Liver (tissue), 3 donors: Measurements from ENCODE around the gene UNC80.

ENCODE experiments used
- FOXA1 ChIP-seq: IDR thresholded peaks from 2 replicates; pipeline ENCODE4 v1.6.1; 2016; ENCODE audit warnings: antibody characterized with exemption
- GABPA ChIP-seq, 2 donors: IDR thresholded peaks in 1 of 2; conservative IDR thresholded peaks in 1 of 2; 2 replicates each; pipeline ENCODE4 v1.6.1; 2016; ENCODE audit warnings: antibody characterized with exemption in 2 of 2, mild to moderate bottlenecking in 1 of 2, moderate library complexity in 1 of 2
- HNF4A ChIP-seq, 2 donors: conservative IDR thresholded peaks; 2 replicates each; pipeline ENCODE4 v1.6.1; 2016; ENCODE audit warnings: antibody characterized with exemption in 2 of 2, mild to moderate bottlenecking in 2 of 2
- RAD21 ChIP-seq, 2 donors: IDR thresholded peaks; 2 replicates each; pipeline ENCODE4 v1.6.1; 2016; ENCODE audit warnings: antibody characterized with exemption in 2 of 2, mild to moderate bottlenecking in 2 of 2
- TAF1 ChIP-seq: conservative IDR thresholded peaks from 2 replicates; pipeline ENCODE4 v1.6.1; 2016; ENCODE audit warnings: antibody characterized with exemption, mild to moderate bottlenecking
- YY1 ChIP-seq: IDR thresholded peaks from 2 replicates; pipeline ENCODE4 v1.6.1; 2016; ENCODE audit warnings: antibody characterized with exemption, mild to moderate bottlenecking
- TF ChIP-seq, protein P1 (sequence below): IDR thresholded peaks from 2 replicates; pipeline ENCODE4 v1.6.1; 2016; ENCODE audit warnings: antibody characterized with exemption
- TF ChIP-seq, protein P2 (sequence below): fragments of 150-350 bp; IDR thresholded peaks from 2 replicates; pipeline ENCODE4 v1.5.1; 2017; ENCODE audit warnings: improper control_type of control experiment, low read depth, low read length; ENCODE audit not compliant: missing input control
- TF ChIP-seq, protein P3 (sequence below): IDR thresholded peaks from 2 replicates; pipeline ENCODE4 v1.6.1; 2016; ENCODE audit warnings: antibody characterized with exemption
- TF ChIP-seq, protein P4 (sequence below): IDR thresholded peaks from 2 replicates; pipeline ENCODE4 v1.6.1; 2016; ENCODE audit warnings: antibody characterized with exemption
- donor health status: healthy.
- donor health status: healthy.

DNA sequence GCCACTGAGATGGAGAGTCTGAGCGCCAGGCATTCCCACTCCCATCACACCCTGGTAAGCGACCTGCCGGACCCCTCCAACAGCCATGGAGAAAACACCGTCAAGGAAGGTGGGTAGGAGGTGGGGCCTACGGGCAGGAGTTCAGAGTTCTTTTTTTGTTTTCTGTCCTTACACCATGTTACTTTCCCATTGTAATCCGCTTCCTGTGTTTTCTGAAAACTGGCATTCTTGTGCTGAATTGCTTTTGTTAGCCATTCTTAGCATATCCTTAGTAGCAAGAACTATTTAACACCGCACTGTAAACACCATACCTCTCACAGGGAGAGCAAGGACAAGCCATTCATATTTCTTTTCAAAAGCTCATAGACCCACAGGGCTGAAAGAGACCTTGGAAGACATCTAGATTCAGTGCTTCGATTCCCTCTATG lies 46.2 kb downstream of the UNC80 start:
- TF ChIP-seq, protein P1, sequence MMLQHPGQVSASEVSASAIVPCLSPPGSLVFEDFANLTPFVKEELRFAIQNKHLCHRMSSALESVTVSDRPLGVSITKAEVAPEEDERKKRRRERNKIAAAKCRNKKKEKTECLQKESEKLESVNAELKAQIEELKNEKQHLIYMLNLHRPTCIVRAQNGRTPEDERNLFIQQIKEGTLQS, result no peak
- TF ChIP-seq, protein P2, sequence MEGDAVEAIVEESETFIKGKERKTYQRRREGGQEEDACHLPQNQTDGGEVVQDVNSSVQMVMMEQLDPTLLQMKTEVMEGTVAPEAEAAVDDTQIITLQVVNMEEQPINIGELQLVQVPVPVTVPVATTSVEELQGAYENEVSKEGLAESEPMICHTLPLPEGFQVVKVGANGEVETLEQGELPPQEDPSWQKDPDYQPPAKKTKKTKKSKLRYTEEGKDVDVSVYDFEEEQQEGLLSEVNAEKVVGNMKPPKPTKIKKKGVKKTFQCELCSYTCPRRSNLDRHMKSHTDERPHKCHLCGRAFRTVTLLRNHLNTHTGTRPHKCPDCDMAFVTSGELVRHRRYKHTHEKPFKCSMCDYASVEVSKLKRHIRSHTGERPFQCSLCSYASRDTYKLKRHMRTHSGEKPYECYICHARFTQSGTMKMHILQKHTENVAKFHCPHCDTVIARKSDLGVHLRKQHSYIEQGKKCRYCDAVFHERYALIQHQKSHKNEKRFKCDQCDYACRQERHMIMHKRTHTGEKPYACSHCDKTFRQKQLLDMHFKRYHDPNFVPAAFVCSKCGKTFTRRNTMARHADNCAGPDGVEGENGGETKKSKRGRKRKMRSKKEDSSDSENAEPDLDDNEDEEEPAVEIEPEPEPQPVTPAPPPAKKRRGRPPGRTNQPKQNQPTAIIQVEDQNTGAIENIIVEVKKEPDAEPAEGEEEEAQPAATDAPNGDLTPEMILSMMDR, result no peak
- no peak for TF ChIP-seq YY1
- TF ChIP-seq, protein P3, sequence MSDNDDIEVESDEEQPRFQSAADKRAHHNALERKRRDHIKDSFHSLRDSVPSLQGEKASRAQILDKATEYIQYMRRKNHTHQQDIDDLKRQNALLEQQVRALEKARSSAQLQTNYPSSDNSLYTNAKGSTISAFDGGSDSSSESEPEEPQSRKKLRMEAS, result no peak
- no peak for TF ChIP-seq TAF1
- TF ChIP-seq, protein P4, sequence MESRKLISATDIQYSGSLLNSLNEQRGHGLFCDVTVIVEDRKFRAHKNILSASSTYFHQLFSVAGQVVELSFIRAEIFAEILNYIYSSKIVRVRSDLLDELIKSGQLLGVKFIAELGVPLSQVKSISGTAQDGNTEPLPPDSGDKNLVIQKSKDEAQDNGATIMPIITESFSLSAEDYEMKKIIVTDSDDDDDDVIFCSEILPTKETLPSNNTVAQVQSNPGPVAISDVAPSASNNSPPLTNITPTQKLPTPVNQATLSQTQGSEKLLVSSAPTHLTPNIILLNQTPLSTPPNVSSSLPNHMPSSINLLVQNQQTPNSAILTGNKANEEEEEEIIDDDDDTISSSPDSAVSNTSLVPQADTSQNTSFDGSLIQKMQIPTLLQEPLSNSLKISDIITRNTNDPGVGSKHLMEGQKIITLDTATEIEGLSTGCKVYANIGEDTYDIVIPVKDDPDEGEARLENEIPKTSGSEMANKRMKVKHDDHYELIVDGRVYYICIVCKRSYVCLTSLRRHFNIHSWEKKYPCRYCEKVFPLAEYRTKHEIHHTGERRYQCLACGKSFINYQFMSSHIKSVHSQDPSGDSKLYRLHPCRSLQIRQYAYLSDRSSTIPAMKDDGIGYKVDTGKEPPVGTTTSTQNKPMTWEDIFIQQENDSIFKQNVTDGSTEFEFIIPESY, result no peak
- TF ChIP-seq GABPA (IDR thresholded peaks at IDR 0.05 in 1 of 2, conservative IDR thresholded peaks at IDR 0.05 in 1 of 2), result no peak
- no peak for TF ChIP-seq RAD21 (IDR thresholded peaks at IDR 0.05)
- TF ChIP-seq FOXA1, result no peak
- TF ChIP-seq HNF4A (conservative IDR thresholded peaks at IDR 0.05), result no peak
